Ammon's horn (tissue), 1 donor: ENCODE results near the gene MYO9A.

Source experiments
- DNase-seq: peaks from one replicate; pipeline ENCODE4 v3.0.0-alpha.2; 2016; ENCODE audit warnings: low spot score

Gene MYO9A

GRCh38 chr15:71853543-71853942 is 264.4 kb downstream of the MYO9A start:
- DNase-seq: no peak

- DNase-seq: no peak
Observed at GRCh38 chr15:71844916-71845315, 273.0 kb downstream of the MYO9A start.

GRCh38 chr15:71841563-71841962 is 276.4 kb downstream of the MYO9A start:
- no peak for DNase-seq

- DNase-seq: no peak
Observed at GRCh38 chr15:71830981-71831380, 287.0 kb downstream of the MYO9A start.

- DNase-seq: no peak
Observed at GRCh38 chr15:71826196-71826595, 291.8 kb downstream of the MYO9A start.

- no peak for DNase-seq
Observed at GRCh38 chr15:71825021-71825730, 292.8 kb downstream of the MYO9A start.

- DNase-seq: no peak
Observed at GRCh38 chr15:71823801-71824200, 294.1 kb downstream of the MYO9A start.

GRCh38 chr15:71822890-71823630 is 294.9 kb downstream of the MYO9A start:
- DNase-seq: no peak

- DNase-seq: no peak
Observed at GRCh38 chr15:71821547-71822129, 296.3 kb downstream of the MYO9A start.

- DNase-seq: no peak
Observed at GRCh38 chr15:71820127-71820526, 297.8 kb downstream of the MYO9A start.

GRCh38 chr15:71817351-71817750 is 300.6 kb downstream of the MYO9A start:
- no peak for DNase-seq

- DNase-seq: no peak
Observed at GRCh38 chr15:71815301-71815700, 302.6 kb downstream of the MYO9A start.

GRCh38 chr15:71813723-71814470 is 304.1 kb downstream of the MYO9A start:
- DNase-seq: no peak

- DNase-seq: no peak
Observed at GRCh38 chr15:71812966-71813722, 304.8 kb downstream of the MYO9A start.

- no peak for DNase-seq
Observed at GRCh38 chr15:71811752-71812735, 305.9 kb downstream of the MYO9A start.

GRCh38 chr15:71811036-71811736 is 306.8 kb downstream of the MYO9A start:
- DNase-seq: no peak

GRCh38 chr15:71810256-71811035 is 307.5 kb downstream of the MYO9A start, which contains the start of gene NR2E3:
Gene NR2E3 (plus strand): TSS chr15:71810554. CDS start chr15:71810744, 190 bp downstream.
- DNase-seq: no peak

GRCh38 chr15:71809346-71809745 is 308.6 kb downstream of the MYO9A start:
- no peak for DNase-seq
